Stimulated activated CD4-positive, alpha-beta T cell treated with anti-CD3 and anti-CD28 coated beads, Interleukin-12 subunit alpha, Interleukin-12 subunit beta, amount 100 ng/mL, for 48 hours (primary cell): ENCODE data around the gene AP1M2.

Experiments used
- DNase-seq, 3 donors: peaks; one replicate each; pipeline ENCODE4 v3.0.0-alpha.2; 2020; ENCODE audit warnings: low read depth in 2 of 3, low spot score in 1 of 3

AP1M2 gene

GRCh38 chr19:10587022-10587838 lies at the start of gene AP1M2:
Gene AP1M2 (minus strand): TSS chr19:10587312. CDS start chr19:10587231, 81 bp downstream.
- DNase-seq, result no peak

- DNase-seq, result no peak
Observed at GRCh38 chr19:10636304-10636972, 49.3 kb upstream of the AP1M2 start.

DNA sequence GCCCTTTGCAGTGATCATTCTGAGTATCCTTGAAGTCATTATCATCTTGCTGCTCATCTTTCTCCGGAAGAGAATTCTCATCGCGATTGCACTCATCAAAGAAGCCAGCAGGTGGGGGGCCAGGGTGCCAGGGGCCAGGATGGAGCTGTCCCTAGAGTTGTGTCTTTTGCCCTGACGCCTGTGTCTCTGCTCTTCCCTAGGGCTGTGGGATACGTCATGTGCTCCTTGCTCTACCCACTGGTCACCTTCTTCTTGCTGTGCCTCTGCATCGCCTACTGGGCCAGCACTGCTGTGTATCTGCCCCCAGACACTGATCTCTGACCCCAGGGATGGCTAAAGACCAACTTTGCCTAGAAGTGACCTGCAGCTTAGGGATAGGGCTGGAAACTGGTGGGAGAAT lies 47.9 kb upstream of the AP1M2 start:
- no peak for DNase-seq

DNA sequence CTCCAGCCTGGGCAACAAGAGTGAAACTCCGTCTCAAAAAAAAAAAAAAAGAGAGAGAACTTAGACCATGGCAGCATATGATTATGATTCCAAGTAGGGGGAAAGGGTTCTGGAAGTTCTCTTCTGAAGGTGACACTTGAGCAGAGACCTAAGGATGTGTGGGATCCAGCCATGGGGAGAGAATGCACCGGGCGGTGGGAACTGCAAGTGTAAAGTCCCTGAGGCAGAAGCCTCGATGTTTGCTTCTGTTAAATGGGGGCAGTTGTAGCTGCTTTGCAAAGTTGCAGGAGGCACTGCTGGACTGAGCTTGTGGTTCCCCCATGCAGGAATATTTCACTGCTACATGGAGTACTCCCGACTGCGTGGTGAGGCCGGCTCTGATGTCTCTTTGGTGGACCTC lies 47.3 kb upstream of the AP1M2 start:
- no peak for DNase-seq

DNA sequence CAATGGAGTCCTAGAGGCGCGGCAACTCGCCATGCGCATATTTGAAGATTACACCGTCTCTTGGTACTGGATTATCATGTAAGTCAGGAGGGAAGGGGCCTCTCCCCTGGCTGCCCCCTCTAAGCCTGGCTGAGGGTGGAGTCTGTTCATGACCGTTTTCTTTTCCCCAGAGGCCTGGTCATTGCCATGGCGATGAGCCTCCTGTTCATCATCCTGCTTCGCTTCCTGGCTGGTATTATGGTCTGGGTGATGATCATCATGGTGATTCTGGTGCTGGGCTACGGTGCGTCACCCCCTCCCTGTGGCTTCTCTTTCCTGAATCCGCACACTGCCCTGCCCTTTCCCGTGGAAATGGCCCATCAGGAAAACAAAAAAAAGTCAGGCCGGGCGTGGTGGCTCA lies 44.8 kb upstream of the AP1M2 start:
- DNase-seq, result no peak

DNA sequence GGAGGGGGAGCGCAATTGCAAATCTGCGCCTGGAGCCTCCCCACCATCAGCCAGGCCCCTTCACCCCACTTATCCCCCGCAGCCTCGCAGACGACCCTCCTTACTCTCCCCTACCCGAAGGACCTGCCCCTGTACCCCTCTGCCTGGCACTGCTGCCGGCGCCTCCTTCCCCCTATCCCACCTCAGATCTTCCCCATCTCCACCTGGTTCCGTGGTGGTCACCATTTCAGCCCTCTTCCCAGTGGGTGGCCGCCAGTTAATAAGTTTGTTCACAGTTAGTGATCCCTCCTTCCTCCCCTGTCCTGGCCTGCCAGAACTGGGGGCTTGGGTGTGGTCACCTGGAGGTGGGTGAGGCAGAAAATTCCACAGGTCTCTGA lies 38.6 kb upstream of the AP1M2 start:
- no peak for DNase-seq

DNA sequence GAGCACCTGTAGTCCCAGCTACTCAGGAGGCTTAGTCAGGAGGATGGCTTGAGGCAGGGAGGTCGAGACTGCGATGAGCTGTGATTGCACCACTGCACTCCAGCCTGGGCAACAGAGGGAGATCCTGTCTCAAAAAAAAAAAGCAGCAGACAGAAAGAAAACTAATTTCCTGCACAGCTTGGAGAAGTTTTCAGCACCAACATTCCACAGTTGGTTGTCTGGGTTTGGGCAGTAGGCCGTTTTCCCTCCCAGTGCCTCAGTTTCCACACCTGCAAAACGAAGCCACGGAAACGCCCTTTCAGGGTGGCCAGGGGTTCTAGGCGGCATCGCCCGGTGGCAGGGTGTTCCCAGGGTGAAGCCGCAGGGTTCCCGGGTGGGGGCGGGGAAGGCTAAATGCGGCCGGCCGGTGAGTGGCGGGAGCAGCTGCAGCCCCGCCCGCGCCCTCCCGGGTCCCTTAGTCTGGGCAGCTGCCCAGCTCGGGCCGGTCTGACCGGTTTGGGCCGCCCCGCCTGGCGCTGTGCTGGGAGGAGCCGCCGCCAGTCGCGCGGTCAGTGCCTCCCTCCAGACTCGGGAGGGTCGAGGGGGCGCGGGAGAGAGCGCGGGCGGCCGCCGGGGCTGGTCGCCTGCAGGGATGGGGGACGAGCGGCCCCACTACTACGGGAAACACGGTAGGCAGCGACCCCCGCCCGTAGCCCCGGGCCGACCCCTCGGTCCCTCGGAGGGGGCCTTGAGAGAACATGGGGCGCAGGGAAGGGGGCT lies 38.1 kb upstream of the AP1M2 start, which contains the start of gene SLC44A2:
Gene SLC44A2, plus strand, starts transcription at position 551 of the 759 bp plus-strand sequence. Its CDS starts 81 bp downstream, at position 632.
- no peak for DNase-seq

GRCh38 chr19:10624585-10624984 lies 37.5 kb upstream of the AP1M2 start:
- DNase-seq, result no peak

GRCh38 chr19:10621966-10622365 lies 34.9 kb upstream of the AP1M2 start:
- DNase-seq, result no peak

DNA sequence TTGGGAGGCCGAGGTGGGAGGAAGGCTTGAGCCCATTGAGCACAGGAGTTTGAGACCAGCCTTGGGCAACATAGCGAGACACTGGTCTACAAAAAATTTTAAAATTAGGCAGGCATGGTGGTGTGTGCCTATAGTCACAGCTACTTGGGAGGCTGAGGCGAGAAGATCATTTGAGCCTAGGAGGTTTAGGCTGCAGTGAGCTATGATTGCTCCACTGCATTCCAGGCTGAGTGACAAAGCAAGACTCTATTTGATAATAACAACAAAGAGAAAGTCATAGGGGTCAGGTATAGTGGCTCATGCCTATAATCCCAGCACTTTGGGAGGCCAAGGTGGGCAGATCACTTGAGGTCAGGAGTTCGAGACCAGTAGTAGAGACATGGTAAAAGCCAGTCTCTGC lies 33.7 kb upstream of the AP1M2 start:
- DNase-seq, result no peak

GRCh38 chr19:10618846-10619245 lies 31.7 kb upstream of the AP1M2 start:
- no peak for DNase-seq

- no peak for DNase-seq
Observed at GRCh38 chr19:10617409-10618121, 30.5 kb upstream of the AP1M2 start.

- no peak for DNase-seq
Observed at GRCh38 chr19:10615429-10616023, 28.4 kb upstream of the AP1M2 start.

- no peak for DNase-seq
Observed at GRCh38 chr19:10612499-10613119, 25.5 kb upstream of the AP1M2 start.

DNA sequence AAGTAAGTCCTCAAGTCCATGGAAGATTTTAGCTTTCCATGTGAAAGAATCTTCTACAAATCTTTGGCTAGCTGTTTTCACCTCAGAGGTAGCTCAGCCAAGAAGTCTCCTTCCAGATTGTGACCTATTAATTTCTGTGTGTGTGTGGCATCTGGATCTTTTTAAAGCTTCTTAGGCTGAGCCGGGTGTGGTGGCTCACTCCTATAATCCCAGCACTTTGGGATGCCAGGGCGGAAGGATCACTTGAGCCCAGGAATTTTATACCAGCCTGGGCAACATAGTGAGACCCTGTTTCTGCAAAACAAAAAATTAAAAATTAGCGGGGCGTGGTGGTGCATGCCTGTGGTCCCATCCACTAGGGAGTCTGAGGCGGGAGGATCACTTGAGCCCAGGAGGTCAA lies 24.8 kb upstream of the AP1M2 start:
- DNase-seq, result no peak

GRCh38 chr19:10604460-10604980 lies 17.4 kb upstream of the AP1M2 start:
- no peak for DNase-seq

GRCh38 chr19:10603873-10604459 lies 16.9 kb upstream of the AP1M2 start:
- no peak for DNase-seq

DNA sequence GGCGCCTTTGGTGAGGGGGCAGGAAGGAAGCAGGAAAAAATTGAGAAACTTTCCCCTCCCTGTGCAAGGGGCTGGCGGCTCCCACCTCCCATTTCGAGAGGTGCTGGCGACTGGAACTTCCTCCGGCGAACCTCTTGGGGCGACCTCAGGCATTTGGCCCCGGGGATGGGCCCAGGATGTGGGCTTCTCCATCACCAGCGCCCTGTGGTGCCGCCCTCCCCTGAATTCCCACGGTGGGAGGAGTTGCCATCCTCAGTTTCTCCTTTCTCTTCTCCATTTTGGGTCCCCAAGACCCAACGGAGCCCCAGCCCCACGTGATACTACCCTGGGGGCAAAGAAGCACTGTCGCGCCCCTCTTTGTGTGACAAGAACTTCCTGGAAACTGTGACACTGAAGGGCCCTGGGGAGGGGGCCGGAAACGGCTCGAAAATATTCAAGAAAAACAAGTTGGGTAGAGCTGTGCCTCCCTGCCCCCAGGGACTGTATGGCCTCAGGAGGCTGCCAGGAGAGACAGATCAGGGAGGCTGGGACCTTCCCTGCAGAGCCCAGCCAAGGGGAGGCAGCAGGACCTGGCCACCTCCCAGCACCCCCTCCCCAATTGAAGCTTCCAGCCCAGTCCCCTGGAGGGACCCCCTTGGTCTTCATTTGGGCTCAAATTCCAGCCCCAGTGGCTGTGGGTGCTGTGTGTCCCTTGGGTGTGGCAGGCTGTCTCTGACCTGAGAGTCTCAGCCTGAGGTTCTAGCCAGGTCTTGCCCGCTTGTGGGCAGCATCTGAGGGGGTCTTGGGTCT lies 16.2 kb upstream of the AP1M2 start:
- DNase-seq, result peak; percentile 49 to 56 (median 53)
